ENCODE measurements around the gene KCTD12.

- TF ChIP-seq, protein P1, sequence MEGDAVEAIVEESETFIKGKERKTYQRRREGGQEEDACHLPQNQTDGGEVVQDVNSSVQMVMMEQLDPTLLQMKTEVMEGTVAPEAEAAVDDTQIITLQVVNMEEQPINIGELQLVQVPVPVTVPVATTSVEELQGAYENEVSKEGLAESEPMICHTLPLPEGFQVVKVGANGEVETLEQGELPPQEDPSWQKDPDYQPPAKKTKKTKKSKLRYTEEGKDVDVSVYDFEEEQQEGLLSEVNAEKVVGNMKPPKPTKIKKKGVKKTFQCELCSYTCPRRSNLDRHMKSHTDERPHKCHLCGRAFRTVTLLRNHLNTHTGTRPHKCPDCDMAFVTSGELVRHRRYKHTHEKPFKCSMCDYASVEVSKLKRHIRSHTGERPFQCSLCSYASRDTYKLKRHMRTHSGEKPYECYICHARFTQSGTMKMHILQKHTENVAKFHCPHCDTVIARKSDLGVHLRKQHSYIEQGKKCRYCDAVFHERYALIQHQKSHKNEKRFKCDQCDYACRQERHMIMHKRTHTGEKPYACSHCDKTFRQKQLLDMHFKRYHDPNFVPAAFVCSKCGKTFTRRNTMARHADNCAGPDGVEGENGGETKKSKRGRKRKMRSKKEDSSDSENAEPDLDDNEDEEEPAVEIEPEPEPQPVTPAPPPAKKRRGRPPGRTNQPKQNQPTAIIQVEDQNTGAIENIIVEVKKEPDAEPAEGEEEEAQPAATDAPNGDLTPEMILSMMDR (IDR thresholded peaks at IDR 0.05) = no peak
- no peak for TF ChIP-seq POLR2A (IDR thresholded peaks at IDR 0.05)
Observed at GRCh38 chr13:76928456-76928855, 42.3 kb upstream of the KCTD12 start.

Data from uterus (tissue), 2 donors.